ENCODE results near the gene CDKN2D. TPM values are rescaled to one million over a fixed set of nuclear protein-coding genes. Genes with fewer than 3 reads are reported as not detected.
"Not testable (repeated sequence)": the region's sequence is repeated elsewhere in the genome, so short reads cannot be mapped to it uniquely, and the experiment has no call there.

The CDKN2D gene
- total and polyA plus RNA-seq, 2 experiments from 2014 or later: 6.4 to 13.9 TPM

GRCh38 chr19:10543059-10543419 is 25.7 kb downstream of the CDKN2D start:
- Histone ChIP-seq H3K9me3 (ENCODE audit: low read depth) (no peaks in the 10 kb centered on the region), H3K9me2 (replicated peaks; ENCODE audit: insufficient read depth) (no peaks in the 10 kb centered on the region), H3K4me1 (ENCODE audit: insufficient read depth) (peaks cover 9% of the 10 kb centered on the region), H3K36me3 (replicated peaks; ENCODE audit: insufficient read depth, low read depth) (no peaks in the 10 kb centered on the region), H4K20me1 (ENCODE audit: insufficient read depth, poor library complexity, severe bottlenecking) (no peaks in the 10 kb centered on the region), H3K4me2 (peak overlapping the region; percentile 95), H3K79me2 (peaks cover 28% of the 10 kb centered on the region), H3K27me3 (no peaks in the 10 kb centered on the region), H3K4me3 (peak overlapping the region; percentile 93), H3K27ac (peak overlapping the region; percentile 62), H2AFZ (peak overlapping the region; percentile 9)
- WGBS (ENCODE audit: low lambda C conversion rate, missing lambda C conversion rate): 66% methylated on average over 8 of the region's 8 CpGs
- TF ChIP-seq CTCF (IDR thresholded peaks at IDR 0.05; ENCODE audit: poor library complexity) (no peak), EZH2 (IDR thresholded peaks at IDR 0.05; ENCODE audit: borderline replicate concordance) (no peak), EZH2phosphoT487 (IDR thresholded peaks at IDR 0.05; ENCODE audit: low read depth, severe bottlenecking, unreplicated experiment) (no peak)
- no peak for DNase-seq (ENCODE audit: low spot score)

- H3K9me3 ChIP-seq (ENCODE audit: low read depth); H3K4me3 ChIP-seq; H3K4me2 ChIP-seq; DNase-seq (ENCODE audit: low spot score); H3K9me2 ChIP-seq (replicated peaks; ENCODE audit: insufficient read depth); H4K20me1 ChIP-seq (ENCODE audit: insufficient read depth, poor library complexity, severe bottlenecking); H3K79me2 ChIP-seq; H3K36me3 ChIP-seq (replicated peaks; ENCODE audit: insufficient read depth, low read depth); H3K4me1 ChIP-seq (ENCODE audit: insufficient read depth); H2AFZ ChIP-seq; H3K27me3 ChIP-seq; H3K27ac ChIP-seq: not testable (repeated sequence)
- 88% methylated on average over 9 of the region's 9 CpGs for WGBS (ENCODE audit: low lambda C conversion rate, missing lambda C conversion rate)
Measured at GRCh38 chr19:10539016-10539415, 29.8 kb downstream of the CDKN2D start.

GRCh38 chr19:10538204-10538983 is 30.4 kb downstream of the CDKN2D start:
- WGBS (ENCODE audit: low lambda C conversion rate, missing lambda C conversion rate): 94% methylated on average over 20 of the region's 20 CpGs

More at GRCh38 chr19:10538204-10538983, 30.4 kb downstream of the CDKN2D start:
- Histone ChIP-seq H3K27me3 (no peaks in the 10 kb centered on the region), H3K27ac (no peak overlapping the region), H3K4me3 (no peak overlapping the region), H2AFZ (no peak overlapping the region), H4K20me1 (ENCODE audit: insufficient read depth, poor library complexity, severe bottlenecking) (no peaks in the 10 kb centered on the region), H3K79me2 (no peaks in the 10 kb centered on the region), H3K9me2 (replicated peaks; ENCODE audit: insufficient read depth) (no peaks in the 10 kb centered on the region), H3K4me1 (ENCODE audit: insufficient read depth) (no peaks in the 10 kb centered on the region), H3K36me3 (replicated peaks; ENCODE audit: insufficient read depth, low read depth) (no peaks in the 10 kb centered on the region), H3K9me3 (ENCODE audit: low read depth) (no peaks in the 10 kb centered on the region), H3K4me2 (no peak overlapping the region)
- DNase-seq (ENCODE audit: low spot score): no peak
- TF ChIP-seq EZH2phosphoT487 (IDR thresholded peaks at IDR 0.05; ENCODE audit: low read depth, severe bottlenecking, unreplicated experiment) (no peak), CTCF (IDR thresholded peaks at IDR 0.05; ENCODE audit: poor library complexity) (no peak), EZH2 (IDR thresholded peaks at IDR 0.05; ENCODE audit: borderline replicate concordance) (no peak)

All from hepatocyte (in vitro differentiated cells).